HEK293 (cell line): Measurements from ENCODE around the gene ANKRD63.

Source experiments
- CTCF ChIA-PET: fragments of 350-600 bp; formaldehyde crosslinking; extraction: SDS; loops from one replicate; lab custom pipeline; 2021; ENCODE audit warnings: antibody characterized with exemption; lab: Yijun Ruan, JAX
- POLR2A ChIA-PET: fragments of 300-600 bp; formaldehyde crosslinking; extraction: SDS; loops from one replicate; lab custom pipeline; 2020; ENCODE audit warnings: antibody characterized with exemption, inconsistent platforms; lab: Yijun Ruan, JAX
- H3K27ac ChIP-seq: fragments of 200-500 bp; sonication (Bioruptor generic); 2 replicates; pipeline ENCODE4 v1.5.1; 2014; ENCODE audit warnings: low read depth, low read length, control low read depth, inconsistent platforms; ENCODE audit errors: extremely low read depth
- H3K36me3 ChIP-seq, 2 experiments: fragments of 200-500 bp in 1 of 2; sonication (Bioruptor generic) in 1 of 2; 1 replicate in 1 of 2; 2 replicates in 1 of 2; pipeline ENCODE4 v1.5.1; 2014 to 2017; ENCODE audit warnings: inconsistent platforms in 2 of 2, low read length in 2 of 2; ENCODE audit not compliant: control insufficient read depth in 2 of 2, insufficient read depth in 1 of 2
- H3K4me1 ChIP-seq: fragments of 200-500 bp; sonication (Bioruptor generic); 2 replicates; pipeline ENCODE4 v1.5.1; 2014; ENCODE audit warnings: mild to moderate bottlenecking, low read length, inconsistent platforms; ENCODE audit not compliant: control insufficient read depth, insufficient read depth
- H3K4me3 ChIP-seq: 2 replicates; pipeline ENCODE4 v1.5.1; 2011; ENCODE audit warnings: low read depth, mild to moderate bottlenecking, control low read depth, low read length, moderate library complexity
- H3K9me3 ChIP-seq: fragments of 200-500 bp; sonication (Bioruptor generic); 2 replicates; pipeline ENCODE4 v1.5.1; 2014; ENCODE audit warnings: low read depth, low read length, inconsistent platforms; ENCODE audit not compliant: control insufficient read depth, insufficient read depth
- EGR2 ChIP-seq: fragments of 450-650 bp; formaldehyde crosslinking; IDR thresholded peaks from 2 replicates; pipeline ENCODE4 v1.5.1; 2016; ENCODE audit warnings: low read depth, missing biosample characterization, missing genetic modification characterization
- GLIS1 ChIP-seq: fragments of 450-650 bp; formaldehyde crosslinking; IDR thresholded peaks from 2 replicates; pipeline ENCODE4 v1.5.1; 2016; ENCODE audit warnings: missing biosample characterization, missing genetic modification characterization
- KLF17 ChIP-seq: fragments of 450-650 bp; formaldehyde crosslinking; IDR thresholded peaks from 2 replicates; pipeline ENCODE4 v1.5.1; 2016; ENCODE audit warnings: missing biosample characterization, missing genetic modification characterization
- KLF8 ChIP-seq: fragments of 450-650 bp; formaldehyde crosslinking; IDR thresholded peaks from 2 replicates; pipeline ENCODE4 v1.5.1; 2016; ENCODE audit warnings: missing biosample characterization, missing genetic modification characterization
- MZF1 ChIP-seq: fragments of 450-650 bp; formaldehyde crosslinking; IDR thresholded peaks from 2 replicates; pipeline ENCODE4 v1.5.1; 2017; ENCODE audit warnings: missing biosample characterization, missing genetic modification characterization, borderline replicate concordance
- OSR2 ChIP-seq: fragments of 450-650 bp; formaldehyde crosslinking; IDR thresholded peaks from 2 replicates; pipeline ENCODE4 v1.5.1; 2016; ENCODE audit warnings: missing biosample characterization, missing genetic modification characterization
- TRIM28 ChIP-seq: IDR thresholded peaks from 2 replicates; pipeline ENCODE4 v1.6.1; 2011; ENCODE audit warnings: low read length, control low read depth, borderline replicate concordance
- ZBTB17 ChIP-seq: fragments of 450-650 bp; formaldehyde crosslinking; IDR thresholded peaks from 2 replicates; pipeline ENCODE4 v1.5.1; 2016; ENCODE audit warnings: missing biosample characterization, missing genetic modification characterization
- ZFHX2 ChIP-seq: fragments of 450-650 bp; formaldehyde crosslinking; conservative IDR thresholded peaks from 2 replicates; pipeline ENCODE4 v1.5.1; 2016; ENCODE audit warnings: missing biosample characterization, missing genetic modification characterization
- ZNF174 ChIP-seq: fragments of 450-650 bp; formaldehyde crosslinking; IDR thresholded peaks from 2 replicates; pipeline ENCODE4 v1.5.0; 2017; ENCODE audit warnings: missing biosample characterization, mild to moderate bottlenecking, missing genetic modification characterization
- ZNF2 ChIP-seq: fragments of 450-650 bp; formaldehyde crosslinking; IDR thresholded peaks from 2 replicates; pipeline ENCODE4 v1.5.1; 2016; ENCODE audit warnings: missing biosample characterization, missing genetic modification characterization
- ZNF335 ChIP-seq: fragments of 450-650 bp; formaldehyde crosslinking; conservative IDR thresholded peaks from 2 replicates; pipeline ENCODE4 v1.5.1; 2016; ENCODE audit warnings: missing biosample characterization, missing genetic modification characterization
- ZNF391 ChIP-seq: fragments of 450-650 bp; formaldehyde crosslinking; IDR thresholded peaks from 2 replicates; pipeline ENCODE4 v1.5.1; 2016; ENCODE audit warnings: low read depth, missing biosample characterization, missing genetic modification characterization, borderline replicate concordance
- ZNF404 ChIP-seq: fragments of 450-650 bp; formaldehyde crosslinking; IDR thresholded peaks from 2 replicates; pipeline ENCODE4 v1.5.1; 2017; ENCODE audit warnings: missing biosample characterization, missing genetic modification characterization
- ZNF623 ChIP-seq: fragments of 450-650 bp; formaldehyde crosslinking; IDR thresholded peaks from 2 replicates; pipeline ENCODE4 v1.5.1; 2016; ENCODE audit warnings: missing biosample characterization, missing genetic modification characterization
- ZNF843 ChIP-seq: fragments of 450-650 bp; formaldehyde crosslinking; IDR thresholded peaks from 2 replicates; pipeline ENCODE4 v1.5.1; 2016; ENCODE audit warnings: missing biosample characterization, missing genetic modification characterization
- ZSCAN18 ChIP-seq: fragments of 450-650 bp; formaldehyde crosslinking; IDR thresholded peaks from 2 replicates; pipeline ENCODE4 v1.5.1; 2016; ENCODE audit warnings: missing biosample characterization, missing genetic modification characterization
- TF ChIP-seq, protein P1 (sequence below): fragments of 450-650 bp; formaldehyde crosslinking; IDR thresholded peaks from 2 replicates; pipeline ENCODE4 v1.5.1; 2016; ENCODE audit warnings: missing biosample characterization, missing genetic modification characterization, borderline replicate concordance
- TF ChIP-seq, protein P2 (sequence below): fragments of 450-650 bp; formaldehyde crosslinking; IDR thresholded peaks from 2 replicates; pipeline ENCODE4 v1.5.1; 2017; ENCODE audit warnings: missing biosample characterization, missing genetic modification characterization
- TF ChIP-seq, protein P3 (sequence below): fragments of 450-650 bp; formaldehyde crosslinking; IDR thresholded peaks from 2 replicates; pipeline ENCODE4 v1.5.1; 2016; ENCODE audit warnings: missing biosample characterization, missing genetic modification characterization

ANKRD63 gene

DNA sequence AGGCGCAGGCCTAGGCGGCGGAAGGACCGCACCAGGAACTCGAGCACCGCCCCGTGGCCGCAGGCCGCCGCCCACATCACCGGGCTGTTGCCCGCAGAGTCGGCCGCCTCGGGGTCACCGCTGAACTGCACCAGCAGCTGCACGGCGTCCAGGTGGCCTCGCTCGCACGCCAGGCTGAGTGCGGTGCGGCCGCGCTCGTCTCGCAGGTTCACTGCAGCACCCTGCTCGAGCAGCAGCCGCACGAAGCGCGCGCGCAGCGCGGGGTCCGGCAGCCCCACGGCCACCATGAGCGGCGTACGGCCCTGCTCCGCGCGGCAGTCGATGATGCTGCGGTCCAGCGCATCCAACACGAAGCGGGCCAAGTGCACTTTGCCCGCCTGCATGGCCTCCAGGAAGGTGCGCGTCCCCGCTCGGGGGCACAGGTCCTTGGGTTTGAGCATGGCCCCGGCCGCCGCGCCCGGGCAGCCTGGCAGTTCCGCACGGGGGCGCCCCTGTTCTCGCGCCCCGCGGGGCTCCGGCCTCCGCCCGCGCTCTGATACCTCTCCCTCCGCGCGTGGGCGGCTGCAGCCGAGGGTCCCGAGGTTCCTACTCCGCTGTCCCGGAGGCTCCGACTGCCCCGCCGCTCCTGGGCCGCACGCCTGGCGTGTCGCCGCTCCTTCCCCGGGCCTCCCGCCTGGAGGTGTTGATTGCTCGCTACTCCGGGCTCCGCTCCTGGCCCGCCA lies 556 bp downstream of the ANKRD63 start (continued):
- TF ChIP-seq ZNF174 (no peak), ZNF843 (tag by site-specific recombination) (no peak), ZNF335 (tag by site-specific recombination) (peak; percentile 68), KLF17 (tag by site-specific recombination) (0 out of 2 replicates have a peak, but pooled peaks have one; percentile 50), ZSCAN18 (tag by site-specific recombination) (no peak), TRIM28 (no peak), ZNF2 (tag by site-specific recombination) (0 out of 2 replicates have a peak, but pooled peaks have one; percentile 46), MZF1 (tag by site-specific recombination) (no peak), ZNF391 (tag by site-specific recombination) (no peak), KLF8 (tag by site-specific recombination) (0 out of 2 replicates have a peak, but pooled peaks have one; percentile 28), ZNF404 (tag by site-specific recombination) (no peak), ZBTB17 (tag by site-specific recombination) (peak; percentile 72), OSR2 (no peak), ZFHX2 (tag by site-specific recombination) (peak; percentile 75; the same call in 1 of the 2 replicates), ZNF623 (tag by site-specific recombination) (no peak), EGR2 (0 out of 2 replicates have a peak, but pooled peaks have one; percentile 22)
- TF ChIP-seq, protein P1, sequence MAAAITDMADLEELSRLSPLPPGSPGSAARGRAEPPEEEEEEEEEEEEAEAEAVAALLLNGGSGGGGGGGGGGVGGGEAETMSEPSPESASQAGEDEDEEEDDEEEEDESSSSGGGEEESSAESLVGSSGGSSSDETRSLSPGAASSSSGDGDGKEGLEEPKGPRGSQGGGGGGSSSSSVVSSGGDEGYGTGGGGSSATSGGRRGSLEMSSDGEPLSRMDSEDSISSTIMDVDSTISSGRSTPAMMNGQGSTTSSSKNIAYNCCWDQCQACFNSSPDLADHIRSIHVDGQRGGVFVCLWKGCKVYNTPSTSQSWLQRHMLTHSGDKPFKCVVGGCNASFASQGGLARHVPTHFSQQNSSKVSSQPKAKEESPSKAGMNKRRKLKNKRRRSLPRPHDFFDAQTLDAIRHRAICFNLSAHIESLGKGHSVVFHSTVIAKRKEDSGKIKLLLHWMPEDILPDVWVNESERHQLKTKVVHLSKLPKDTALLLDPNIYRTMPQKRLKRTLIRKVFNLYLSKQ = no peak
- TF ChIP-seq, protein P2, sequence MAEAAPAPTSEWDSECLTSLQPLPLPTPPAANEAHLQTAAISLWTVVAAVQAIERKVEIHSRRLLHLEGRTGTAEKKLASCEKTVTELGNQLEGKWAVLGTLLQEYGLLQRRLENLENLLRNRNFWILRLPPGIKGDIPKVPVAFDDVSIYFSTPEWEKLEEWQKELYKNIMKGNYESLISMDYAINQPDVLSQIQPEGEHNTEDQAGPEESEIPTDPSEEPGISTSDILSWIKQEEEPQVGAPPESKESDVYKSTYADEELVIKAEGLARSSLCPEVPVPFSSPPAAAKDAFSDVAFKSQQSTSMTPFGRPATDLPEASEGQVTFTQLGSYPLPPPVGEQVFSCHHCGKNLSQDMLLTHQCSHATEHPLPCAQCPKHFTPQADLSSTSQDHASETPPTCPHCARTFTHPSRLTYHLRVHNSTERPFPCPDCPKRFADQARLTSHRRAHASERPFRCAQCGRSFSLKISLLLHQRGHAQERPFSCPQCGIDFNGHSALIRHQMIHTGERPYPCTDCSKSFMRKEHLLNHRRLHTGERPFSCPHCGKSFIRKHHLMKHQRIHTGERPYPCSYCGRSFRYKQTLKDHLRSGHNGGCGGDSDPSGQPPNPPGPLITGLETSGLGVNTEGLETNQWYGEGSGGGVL = no peak; the same call in 1 of the 2 replicates
- TF ChIP-seq, protein P3, sequence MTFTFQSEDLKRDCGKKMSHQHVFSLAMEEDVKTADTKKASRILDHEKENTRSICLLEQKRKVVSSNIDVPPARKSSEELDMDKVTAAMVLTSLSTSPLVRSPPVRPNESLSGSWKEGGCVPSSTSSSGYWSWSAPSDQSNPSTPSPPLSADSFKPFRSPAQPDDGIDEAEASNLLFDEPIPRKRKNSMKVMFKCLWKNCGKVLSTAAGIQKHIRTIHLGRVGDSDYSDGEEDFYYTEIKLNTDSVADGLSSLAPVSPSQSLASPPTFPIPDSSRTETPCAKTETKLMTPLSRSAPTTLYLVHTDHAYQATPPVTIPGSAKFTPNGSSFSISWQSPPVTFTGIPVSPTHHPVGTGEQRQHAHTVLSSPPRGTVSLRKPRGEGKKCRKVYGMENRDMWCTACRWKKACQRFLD (tag by site-specific recombination) = no peak

- no peak for TF ChIP-seq GLIS1 (tag by site-specific recombination)
- TF ChIP-seq, all 188 proteins: peak for 0
- Histone ChIP-seq H3K4me3 (no peak overlapping the region), H3K9me3 (no peaks in the 10 kb centered on the region), H3K36me3 (no peaks in the 10 kb centered on the region), H3K4me1 (0 out of 2 replicates have a peak, but pooled peaks cover 2% of the 10 kb centered on the region), H3K27ac (no peak overlapping the region)
- POLR2A ChIA-PET = no interaction called here
- CTCF ChIA-PET = interaction anchor here (0.7 to 1.1 kb wide), 2 partner anchors 29 to 234 kb away, joined by 3 read pairs; no protein-coding TSS in a partner anchor
These were observed 1.1 kb downstream of the ANKRD63 start for GRCh38 chr15:40281801-40282146.
